HUDEP-2 (cell line): ENCODE results near the gene DUS1L.

Source experiments
- DNase-seq, 76 experiments: peaks; one replicate each; lab custom pipeline; 2025; ENCODE audit not compliant: unreplicated experiment in 76 of 76; lab: John Stamatoyannopoulos, UW

DUS1L gene

DNA sequence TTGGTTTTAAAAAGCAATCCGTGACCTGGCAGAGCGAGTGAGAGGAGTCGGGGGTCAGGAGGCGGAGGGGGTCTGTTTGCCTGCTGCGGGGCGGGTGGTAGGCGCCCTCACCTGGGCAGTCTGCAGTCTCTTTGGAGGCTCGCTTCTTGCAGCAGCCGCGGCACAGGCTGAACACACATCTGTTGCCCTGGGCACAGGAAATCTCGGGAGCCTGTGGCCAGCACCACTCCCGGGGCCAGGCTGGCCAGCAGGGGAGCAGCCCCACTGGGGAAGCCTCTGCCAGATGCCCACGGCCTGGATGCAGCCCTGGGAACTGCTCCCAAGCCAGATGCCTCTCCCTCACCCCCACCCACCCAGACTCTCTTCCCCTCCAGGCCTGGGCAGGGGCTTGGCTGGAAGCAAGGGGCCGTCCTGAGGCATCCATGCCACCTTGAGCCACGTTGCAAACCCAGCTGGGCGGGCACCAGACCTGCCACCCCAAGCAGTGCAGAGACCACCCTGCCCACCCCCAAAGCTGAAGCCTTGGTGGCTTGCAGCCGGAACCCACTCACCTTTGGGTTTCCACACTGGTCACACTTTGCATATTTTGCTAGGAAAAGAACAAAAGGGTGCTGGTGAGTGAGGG lies 7.3 kb downstream of the DUS1L start:
- no peak for DNase-seq

GRCh38 chr17:82056729-82057621 lies 8.6 kb downstream of the DUS1L start:
- no peak for DNase-seq

- DNase-seq: no peak
Measured at GRCh38 chr17:82055965-82056728, 9.5 kb downstream of the DUS1L start.

GRCh38 chr17:82055023-82055964 lies 10.3 kb downstream of the DUS1L start:
- peak in 1 of 76 experiments; percentile 2 for DNase-seq

DNA sequence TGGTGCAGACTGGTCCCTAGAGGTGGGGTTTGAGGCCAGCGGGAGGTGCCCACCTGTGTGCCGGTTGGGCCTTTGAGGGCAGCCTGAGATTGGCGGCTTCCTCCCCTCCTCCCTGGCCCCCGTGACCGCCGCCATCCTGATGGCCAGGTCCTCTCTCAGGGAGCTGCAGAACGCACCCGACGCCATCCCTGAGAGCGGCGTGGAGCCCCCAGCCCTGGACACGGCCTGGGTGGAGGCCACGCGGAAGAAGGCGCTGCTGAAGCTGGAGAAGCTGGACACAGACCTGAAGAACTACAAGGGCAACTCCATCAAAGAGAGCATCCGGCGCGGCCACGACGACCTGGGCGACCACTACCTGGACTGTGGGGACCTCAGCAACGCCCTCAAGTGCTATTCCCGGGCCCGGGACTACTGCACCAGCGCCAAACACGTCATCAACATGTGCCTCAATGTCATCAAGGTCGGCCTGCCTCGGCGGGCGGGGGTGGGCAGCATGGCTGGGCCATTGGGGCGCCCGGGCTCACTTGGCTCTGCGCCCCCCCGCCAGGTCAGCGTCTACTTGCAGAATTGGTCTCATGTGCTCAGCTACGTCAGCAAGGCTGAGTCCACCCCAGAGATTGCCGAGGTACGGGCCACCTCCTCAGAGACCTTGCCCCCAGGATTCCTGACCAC lies 11.1 kb downstream of the DUS1L start:
- no peak for DNase-seq

- DNase-seq: no peak
Measured at GRCh38 chr17:82053556-82054263, 11.9 kb downstream of the DUS1L start.

- DNase-seq: no peak
Measured at GRCh38 chr17:82053130-82053529, 12.5 kb downstream of the DUS1L start.

DNA sequence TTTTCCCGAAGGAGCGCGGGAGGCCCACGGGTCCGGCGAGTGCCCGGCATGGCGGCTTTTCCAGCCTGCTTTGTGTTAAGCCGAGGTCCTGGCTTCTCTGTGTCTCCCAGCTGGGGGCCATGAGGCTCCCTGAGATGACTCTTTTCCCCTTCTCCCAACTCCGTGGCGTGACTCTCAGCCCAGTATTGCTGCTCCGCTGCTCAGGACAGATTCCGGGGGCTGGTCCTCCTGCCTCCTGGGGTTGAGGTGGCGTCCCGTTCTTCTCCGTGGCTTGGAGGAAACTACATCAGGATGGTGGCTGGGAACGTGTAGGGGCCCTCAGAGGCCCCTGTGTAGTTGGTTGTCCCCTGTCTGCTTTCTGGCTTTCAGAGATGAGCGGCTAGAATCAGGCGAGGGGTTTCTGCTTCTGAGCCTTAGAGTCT lies 13.0 kb downstream of the DUS1L start:
- DNase-seq: no peak

- DNase-seq: peak in 56 of 76 experiments; percentile 1 to 77 (median 52)
Measured at GRCh38 chr17:82051776-82052637, 13.6 kb downstream of the DUS1L start, which contains the start of the genes GPS1 and RFNG. GPS1 (plus strand) TSS chr17:82051898; CDS start chr17:82051932, 34 bp downstream. RFNG (minus strand) TSS chr17:82051811; CDS start chr17:82051766, 45 bp downstream.

- no peak for DNase-seq
Measured at GRCh38 chr17:82050761-82051641, 14.6 kb downstream of the DUS1L start.

DNA sequence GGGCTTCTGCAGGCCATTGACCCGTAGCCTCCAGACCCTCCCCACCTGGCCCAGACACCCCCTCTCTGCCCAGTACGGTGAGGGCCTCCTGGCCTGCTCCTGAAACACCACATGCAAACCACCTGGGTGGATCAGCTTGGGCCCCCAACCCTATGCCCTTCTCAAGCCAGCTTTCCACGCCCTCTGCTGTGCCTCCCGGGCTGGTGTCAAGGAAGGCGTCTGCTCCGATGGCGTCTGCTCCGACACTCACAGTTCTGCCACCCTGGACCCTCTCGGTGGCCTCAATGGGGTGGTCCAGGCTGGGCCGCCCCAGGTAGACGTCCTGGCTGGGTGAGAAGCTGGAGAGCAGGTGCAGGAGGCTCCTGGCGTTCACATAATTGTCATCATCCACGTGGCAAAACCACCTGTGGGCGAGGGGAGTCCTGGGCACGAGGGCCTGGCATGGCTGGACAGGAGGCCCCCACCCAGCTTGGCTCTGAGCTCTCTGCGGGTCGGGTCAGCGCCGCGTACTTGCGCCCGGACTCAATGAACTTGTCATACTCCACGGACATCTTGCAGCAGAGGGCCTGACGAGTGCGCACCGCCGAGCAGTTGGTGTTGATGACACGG lies 15.3 kb downstream of the DUS1L start:
- DNase-seq: no peak

DNA sequence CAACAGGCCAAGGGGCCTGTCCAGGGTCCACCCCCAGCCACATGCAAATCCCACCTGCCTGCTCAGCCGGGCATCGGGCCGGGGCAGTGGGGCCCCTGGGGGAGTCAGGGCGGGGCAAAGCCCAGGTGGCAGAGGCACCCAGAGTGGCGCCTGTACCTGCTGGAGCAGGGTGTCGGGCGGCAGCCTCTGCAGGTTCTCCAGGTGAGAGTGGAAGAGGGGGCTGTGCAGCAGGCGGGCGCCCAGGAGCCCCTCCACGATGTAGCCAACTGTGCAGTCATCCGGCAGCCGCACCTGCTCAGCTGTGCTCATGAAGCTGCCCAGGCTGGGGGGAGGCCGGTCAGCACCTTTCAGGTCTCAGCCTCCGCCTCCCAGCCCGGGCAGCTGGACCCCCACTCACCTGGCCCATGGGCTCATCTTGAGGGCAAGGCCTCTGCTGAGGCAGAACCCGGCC lies 16.1 kb downstream of the DUS1L start:
- DNase-seq: no peak

- no peak for DNase-seq
Measured at GRCh38 chr17:82049106-82049505, 16.5 kb downstream of the DUS1L start.

DNA sequence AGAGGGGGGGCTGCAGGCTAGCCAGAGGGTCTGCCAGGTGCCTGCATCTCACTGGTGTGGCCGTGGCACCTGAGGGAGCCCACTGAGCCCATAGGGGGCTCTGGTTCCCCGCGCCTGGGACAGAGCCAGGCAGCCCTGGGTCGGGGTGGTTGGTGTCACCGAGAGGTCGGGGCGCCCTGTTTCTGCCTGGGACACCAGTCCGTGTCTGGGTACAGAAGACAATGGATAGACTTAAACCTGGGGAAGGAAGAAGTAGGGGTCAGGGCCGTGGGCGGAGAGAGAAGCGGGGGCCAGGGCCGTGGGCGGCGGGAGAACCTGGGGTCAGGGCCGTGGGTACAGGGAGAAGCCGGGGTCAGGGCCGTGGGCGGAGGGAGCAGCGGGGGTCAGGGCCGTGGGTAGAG lies 17.0 kb downstream of the DUS1L start:
- no peak for DNase-seq

DNA sequence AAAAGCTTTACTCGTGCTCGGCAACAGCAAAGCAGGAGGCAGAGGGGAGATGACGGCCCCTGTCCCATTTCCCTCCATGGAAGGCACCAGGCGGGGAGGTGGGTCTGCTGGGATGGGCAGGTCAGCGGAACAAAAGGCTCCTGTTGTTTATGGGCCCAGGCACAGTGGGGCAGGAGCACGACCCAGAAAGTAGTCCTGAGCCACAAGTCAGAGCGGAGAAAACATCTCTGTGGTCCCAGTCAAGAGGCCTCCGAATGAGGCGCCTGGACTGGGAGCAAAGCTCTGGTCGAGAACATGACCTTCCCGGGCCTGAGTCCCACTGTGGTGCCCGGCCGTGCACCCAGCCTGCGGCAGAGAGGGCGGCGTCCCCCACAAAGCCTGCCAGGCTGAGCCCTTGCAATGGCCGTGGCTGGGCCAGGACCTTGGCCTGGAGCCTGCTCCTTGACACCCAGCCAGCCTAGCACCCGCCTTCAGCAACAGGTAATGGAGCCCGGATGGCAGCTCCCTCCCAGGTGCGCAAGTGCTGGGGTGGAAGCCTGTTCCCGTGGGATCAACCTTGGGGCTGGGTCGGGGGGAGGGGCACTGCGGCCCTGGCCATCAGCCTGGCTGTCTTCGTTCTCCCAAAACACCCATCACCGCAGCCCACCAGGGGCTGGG lies 17.6 kb downstream of the DUS1L start:
- DNase-seq: no peak

- no peak for DNase-seq
Measured at GRCh38 chr17:82047379-82047778, 18.2 kb downstream of the DUS1L start.
